SU-DHL-6 (cell line): ENCODE measurements around the gene FLNB.

Source experiments
- H2AFZ ChIP-seq: fragments of 200-600 bp; sonication (generic); 2 replicates; pipeline ENCODE4 v1.6.1; 2014; ENCODE audit warnings: low read depth, mild to moderate bottlenecking, moderate library complexity, mixed read lengths, antibody characterized with exemption, low read length; ENCODE audit not compliant: severe bottlenecking
- H3F3A ChIP-seq: fragments of 200-600 bp; shearing (Covaris generic); 2 replicates; pipeline ENCODE4 v1.6.0; 2016; ENCODE audit warnings: antibody characterized with exemption, mild to moderate bottlenecking; ENCODE audit not compliant: insufficient read depth
- H3K27ac ChIP-seq: fragments of 200-600 bp; sonication (generic); 2 replicates; pipeline ENCODE4 v1.5.1; 2016; ENCODE audit warnings: low read depth, mild to moderate bottlenecking, low read length, moderate library complexity, mixed read lengths
- H3K27me3 ChIP-seq: fragments of 200-600 bp; sonication (generic), shearing (Covaris generic); 2 replicates; pipeline ENCODE4 v1.6.0; 2014; ENCODE audit warnings: mild to moderate bottlenecking, low read length
- H3K36me3 ChIP-seq: fragments of 200-600 bp; sonication (generic); 2 replicates; pipeline ENCODE4 v1.6.1; 2014; ENCODE audit warnings: mild to moderate bottlenecking, low read length, mixed read lengths
- H3K4me2 ChIP-seq: fragments of 300-600, 200-600 bp; shearing (Covaris generic), sonication (generic); 2 replicates; pipeline ENCODE4 v1.6.0; 2014; ENCODE audit warnings: low read length, low read depth, mild to moderate bottlenecking; ENCODE audit not compliant: poor library complexity, severe bottlenecking
- H3K4me3 ChIP-seq: fragments of 200-600 bp; sonication (generic); 2 replicates; pipeline ENCODE4 v1.5.1; 2014; ENCODE audit warnings: antibody characterized with exemption, low read length, mild to moderate bottlenecking, mixed read lengths; ENCODE audit not compliant: insufficient read depth, poor library complexity, severe bottlenecking
- H3K79me2 ChIP-seq: fragments of 200-600 bp; sonication (generic); 2 replicates; pipeline ENCODE4 v1.6.1; 2014; ENCODE audit warnings: mild to moderate bottlenecking, low read length, moderate library complexity; ENCODE audit not compliant: insufficient read depth
- H3K9ac ChIP-seq: fragments of 200-600 bp; sonication (generic); 2 replicates; pipeline ENCODE4 v1.7.0; 2014; ENCODE audit warnings: mild to moderate bottlenecking, low read length
- H3K9me2 ChIP-seq: fragments of 200-600 bp; sonication (generic); replicated peaks from 2 replicates; pipeline ENCODE4 v1.6.1; 2014; ENCODE audit warnings: low read length; ENCODE audit not compliant: insufficient read depth
- H3K9me3 ChIP-seq: fragments of 200-600 bp; sonication (generic); 2 replicates; pipeline ENCODE4 v1.6.1; 2014; ENCODE audit warnings: low read length, mixed read lengths; ENCODE audit not compliant: insufficient read depth
- H4K20me1 ChIP-seq: fragments of 200-600 bp; sonication (generic); 2 replicates; pipeline ENCODE4 v1.6.1; 2014; ENCODE audit warnings: low read depth, mild to moderate bottlenecking, antibody characterized with exemption, low read length, moderate library complexity, mixed read lengths
- CTCF ChIP-seq: fragments of 200-600 bp; sonication (generic); IDR thresholded peaks from one replicate; pipeline ENCODE4 v1.5.1; 2017; ENCODE audit warnings: antibody characterized with exemption, mild to moderate bottlenecking, low read length, moderate library complexity; ENCODE audit not compliant: insufficient read depth, poor library complexity, severe bottlenecking
- EZH2phosphoT487 ChIP-seq: fragments of 200-600 bp; sonication (generic), shearing (Covaris generic); conservative IDR thresholded peaks from 2 replicates; pipeline ENCODE4 v1.6.1; 2018; ENCODE audit warnings: mild to moderate bottlenecking, antibody characterized with exemption, low read length, moderate library complexity, mixed read lengths

FLNB gene

GRCh38 chr3:58176185-58176530 lies 167.9 kb downstream of the FLNB start:
- no peaks in the 10 kb centered on the region for H3K79me2 ChIP-seq
- H3K27me3 ChIP-seq = no peaks in the 10 kb centered on the region
- H3K36me3 ChIP-seq = no peaks in the 10 kb centered on the region
- H3F3A ChIP-seq = no peaks in the 10 kb centered on the region
- no peak overlapping the region for H2AFZ ChIP-seq
- no peaks in the 10 kb centered on the region for H3K9me3 ChIP-seq
- no peak for TF ChIP-seq EZH2phosphoT487
- no peak for TF ChIP-seq CTCF
- H3K4me2 ChIP-seq = no peak overlapping the region
- H4K20me1 ChIP-seq = no peaks in the 10 kb centered on the region
- H3K9me2 ChIP-seq = no peaks in the 10 kb centered on the region
- H3K4me3 ChIP-seq = no peak overlapping the region
- H3K9ac ChIP-seq = no peak overlapping the region
- H3K27ac ChIP-seq = no peak overlapping the region

DNA sequence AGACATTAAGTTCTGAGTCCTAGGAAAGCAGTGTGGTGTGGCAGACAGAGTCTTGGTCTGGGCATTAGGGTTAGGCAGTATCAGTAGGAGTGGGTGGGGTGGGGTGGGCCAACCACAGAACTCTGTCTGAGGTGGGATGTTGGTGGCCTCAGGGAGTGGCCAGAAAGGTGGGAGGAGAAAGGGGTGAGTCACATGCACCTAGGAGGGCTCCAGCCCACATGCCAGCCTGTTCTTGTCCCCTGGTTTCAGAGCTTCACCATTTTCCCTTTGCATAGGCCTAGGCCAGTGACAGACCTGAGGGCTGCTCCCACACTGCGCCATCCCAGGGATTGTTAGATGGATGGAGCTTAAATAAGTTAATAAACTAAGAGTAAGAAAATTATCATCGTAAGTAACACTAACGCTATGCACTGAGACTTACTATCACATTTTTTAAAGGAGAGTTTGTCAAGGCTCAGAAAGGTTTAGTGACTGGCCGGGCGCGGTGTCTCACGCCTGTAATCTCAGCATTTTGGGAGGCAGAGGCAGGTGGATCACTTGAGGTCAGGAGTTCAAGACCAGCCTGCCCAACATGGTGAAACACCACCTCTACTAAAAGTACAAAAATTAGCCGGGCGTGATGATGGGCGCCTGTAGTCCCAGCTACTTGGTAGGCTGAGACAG lies 168.7 kb downstream of the FLNB start:
- Histone ChIP-seq H3K4me2 (no peak overlapping the region), H3K27ac (no peak overlapping the region), H4K20me1 (no peaks in the 10 kb centered on the region), H3K9me2 (no peaks in the 10 kb centered on the region), H3K36me3 (no peaks in the 10 kb centered on the region), H3K9me3 (no peaks in the 10 kb centered on the region), H3K27me3 (no peaks in the 10 kb centered on the region), H3K79me2 (no peaks in the 10 kb centered on the region), H2AFZ (peak overlapping the region; percentile 93), H3K9ac (no peak overlapping the region), H3K4me3 (no peak overlapping the region), H3F3A (no peaks in the 10 kb centered on the region)
- TF ChIP-seq EZH2phosphoT487 = no peak
- no peak for TF ChIP-seq CTCF

GRCh38 chr3:58177747-58178527 lies 169.7 kb downstream of the FLNB start:
- Histone ChIP-seq H3K4me3 (no peak overlapping the region), H3K27me3 (no peaks in the 10 kb centered on the region), H2AFZ (peak overlapping the region; percentile 93), H3K36me3 (no peaks in the 10 kb centered on the region), H3K27ac (no peak overlapping the region), H3F3A (no peaks in the 10 kb centered on the region), H3K9me3 (no peaks in the 10 kb centered on the region), H3K79me2 (no peaks in the 10 kb centered on the region), H3K9me2 (no peaks in the 10 kb centered on the region), H3K4me2 (peak overlapping the region; percentile 47), H3K9ac (no peak overlapping the region), H4K20me1 (no peaks in the 10 kb centered on the region)
- no peak for TF ChIP-seq EZH2phosphoT487
- peak; percentile 92 for TF ChIP-seq CTCF
